ENCODE data around the gene CD33.

The CD33 gene

GRCh38 chr19:51259348-51260245 lies 34.7 kb downstream of the CD33 start:
- DNase-seq: no peak

- DNase-seq: no peak
These were observed 38.9 kb downstream of the CD33 start for GRCh38 chr19:51263808-51264207.

DNA sequence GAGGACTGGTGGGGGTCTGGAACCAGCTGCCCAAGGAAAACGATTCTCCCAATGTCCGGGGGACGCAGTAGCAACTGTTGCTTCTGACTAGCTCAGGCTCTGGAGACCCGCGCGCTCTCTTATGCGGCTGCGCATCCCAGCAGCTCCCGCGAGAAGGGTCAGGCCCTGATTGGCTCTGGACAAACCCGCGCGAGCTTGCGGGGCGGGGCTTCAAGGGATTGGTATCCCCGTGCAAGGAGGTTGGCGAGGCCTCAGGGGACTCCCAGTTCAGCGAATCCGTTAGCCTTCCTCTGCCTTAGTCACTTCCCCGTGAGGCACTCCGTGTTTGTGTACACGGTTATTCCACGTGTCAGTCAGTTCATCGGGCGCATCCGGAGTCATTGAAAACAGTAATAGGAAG lies 46.2 kb downstream of the CD33 start:
- DNase-seq: no peak

- DNase-seq: no peak
These were observed 47.4 kb downstream of the CD33 start for GRCh38 chr19:51272183-51272810.

GRCh38 chr19:51274049-51274770 lies 49.3 kb downstream of the CD33 start:
- no peak for DNase-seq

DNA sequence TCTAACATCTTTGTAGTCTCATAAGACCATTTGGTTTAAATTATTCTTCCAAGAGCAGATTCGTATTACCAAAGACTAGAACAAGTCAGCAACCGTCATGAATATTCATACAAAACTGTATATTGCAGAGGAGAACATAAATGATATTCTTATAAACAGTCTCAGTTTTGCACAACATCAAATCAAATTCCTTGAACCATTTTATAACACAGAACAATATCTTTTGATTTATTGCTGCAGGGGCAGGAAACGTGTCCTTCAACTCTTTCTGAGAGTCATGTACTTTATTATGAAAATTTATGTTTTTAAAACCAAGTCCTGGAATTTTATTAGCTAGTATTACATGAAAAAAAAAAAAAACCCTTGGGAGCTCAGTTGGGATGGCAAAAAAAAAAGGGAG lies 52.2 kb downstream of the CD33 start:
- DNase-seq: no peak

- no peak for DNase-seq
These were observed 57.5 kb downstream of the CD33 start for GRCh38 chr19:51282335-51282734.

- DNase-seq: no peak
These were observed 60.8 kb downstream of the CD33 start for GRCh38 chr19:51285682-51286081.
